IPS-18a (cell line): ENCODE measurements around the gene DDX54.

Experiments
- H3K27ac ChIP-seq: one replicate; pipeline ENCODE4 v1.5.1; 2013; ENCODE audit warnings: low read length
- H3K27me3 ChIP-seq: one replicate; pipeline ENCODE4 v1.6.1; 2013; ENCODE audit warnings: mild to moderate bottlenecking, low read length; ENCODE audit not compliant: control insufficient read depth, insufficient read depth
- H3K36me3 ChIP-seq: one replicate; pipeline ENCODE4 v1.6.1; 2013; ENCODE audit warnings: low read depth, low read length; ENCODE audit not compliant: control insufficient read depth
- H3K4me1 ChIP-seq: one replicate; pipeline ENCODE4 v1.6.1; 2013; ENCODE audit warnings: low read depth, low read length; ENCODE audit not compliant: control insufficient read depth
- H3K4me3 ChIP-seq: one replicate; pipeline ENCODE4 v1.5.1; 2013; ENCODE audit warnings: low read length
- H3K9ac ChIP-seq: one replicate; pipeline ENCODE4 v1.6.1; 2013; ENCODE audit warnings: mild to moderate bottlenecking, low read length, moderate library complexity
- H3K9me3 ChIP-seq: one replicate; pipeline ENCODE4 v1.6.1; 2013; ENCODE audit warnings: low read depth, low read length; ENCODE audit not compliant: control insufficient read depth

Gene DDX54

GRCh38 chr12:113181975-113182374, 3.3 kb downstream of the DDX54 start:
- peaks cover 40% of the 10 kb centered on the region for H3K36me3 ChIP-seq
- H3K27me3 ChIP-seq = no peaks in the 10 kb centered on the region
- no peak overlapping the region for H3K4me3 ChIP-seq
- H3K9ac ChIP-seq = no peak overlapping the region
- no peaks in the 10 kb centered on the region for H3K4me1 ChIP-seq
- H3K27ac ChIP-seq = no peak overlapping the region
- H3K9me3 ChIP-seq = no peaks in the 10 kb centered on the region

DNA sequence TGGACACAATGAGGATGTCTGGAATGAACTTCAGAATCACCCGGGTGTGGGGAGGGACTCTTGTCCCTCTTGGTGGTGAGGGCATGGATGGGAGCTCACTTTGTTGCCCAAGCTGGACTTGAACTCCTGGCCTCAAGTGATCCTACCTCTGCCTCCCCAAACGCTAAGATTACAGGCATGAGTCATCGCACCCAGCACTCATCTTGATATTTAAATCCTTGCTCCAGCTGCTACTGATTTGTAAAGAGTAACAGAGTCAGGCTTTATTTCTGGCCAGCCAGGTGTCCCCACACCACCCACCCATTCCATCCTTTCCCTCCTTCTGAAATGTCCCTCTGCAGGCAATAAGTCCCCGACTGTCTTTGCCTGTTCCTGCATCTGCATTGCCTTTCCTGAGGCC, 4.9 kb downstream of the DDX54 start:
- no peak overlapping the region for H3K27ac ChIP-seq
- no peaks in the 10 kb centered on the region for H3K4me1 ChIP-seq
- peaks cover 50% of the 10 kb centered on the region for H3K36me3 ChIP-seq
- H3K9ac ChIP-seq = no peak overlapping the region
- no peaks in the 10 kb centered on the region for H3K9me3 ChIP-seq
- H3K27me3 ChIP-seq = no peaks in the 10 kb centered on the region
- no peak overlapping the region for H3K4me3 ChIP-seq

DNA sequence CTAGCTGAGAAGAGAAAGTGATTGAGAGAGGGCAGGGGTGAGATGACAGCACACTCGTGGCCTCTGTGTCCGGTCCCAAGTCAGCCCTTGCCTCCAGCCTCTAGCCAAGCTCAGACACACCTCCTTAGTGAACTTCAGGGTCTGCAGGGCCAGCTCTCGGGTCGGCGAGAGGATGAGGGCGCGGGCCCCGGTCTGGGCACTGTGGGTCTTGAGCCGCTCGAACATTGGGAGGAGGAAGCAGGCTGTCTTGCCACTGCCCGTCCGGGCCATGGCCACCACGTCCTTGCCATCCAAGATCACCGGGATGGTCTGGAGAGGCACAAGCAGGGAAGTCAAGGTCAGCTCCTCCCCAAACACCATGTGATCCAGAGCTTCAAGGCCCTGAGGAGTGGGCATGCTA, 6.3 kb downstream of the DDX54 start:
- H3K27me3 ChIP-seq = no peaks in the 10 kb centered on the region
- no peaks in the 10 kb centered on the region for H3K9me3 ChIP-seq
- no peak overlapping the region for H3K4me3 ChIP-seq
- peaks cover 52% of the 10 kb centered on the region for H3K36me3 ChIP-seq
- no peak overlapping the region for H3K27ac ChIP-seq
- H3K9ac ChIP-seq = no peak overlapping the region
- no peaks in the 10 kb centered on the region for H3K4me1 ChIP-seq

GRCh38 chr12:113174461-113175384, 10.6 kb downstream of the DDX54 start:
- no peaks in the 10 kb centered on the region for H3K4me1 ChIP-seq
- no peak overlapping the region for H3K9ac ChIP-seq
- H3K27me3 ChIP-seq = no peaks in the 10 kb centered on the region
- no peak overlapping the region for H3K4me3 ChIP-seq
- no peaks in the 10 kb centered on the region for H3K9me3 ChIP-seq
- no peak overlapping the region for H3K27ac ChIP-seq
- H3K36me3 ChIP-seq = peaks cover 80% of the 10 kb centered on the region

GRCh38 chr12:113173081-113173698, 12.1 kb downstream of the DDX54 start:
- H3K4me3 ChIP-seq = no peak overlapping the region
- H3K36me3 ChIP-seq = peaks cover 76% of the 10 kb centered on the region
- H3K27ac ChIP-seq = no peak overlapping the region
- H3K9ac ChIP-seq = no peak overlapping the region
- H3K27me3 ChIP-seq = no peaks in the 10 kb centered on the region
- no peaks in the 10 kb centered on the region for H3K9me3 ChIP-seq
- H3K4me1 ChIP-seq = no peaks in the 10 kb centered on the region

GRCh38 chr12:113172185-113172584, 13.1 kb downstream of the DDX54 start:
- no peak overlapping the region for H3K27ac ChIP-seq
- no peaks in the 10 kb centered on the region for H3K9me3 ChIP-seq
- no peaks in the 10 kb centered on the region for H3K27me3 ChIP-seq
- H3K36me3 ChIP-seq = peaks cover 70% of the 10 kb centered on the region
- H3K4me1 ChIP-seq = no peaks in the 10 kb centered on the region
- no peak overlapping the region for H3K9ac ChIP-seq
- no peak overlapping the region for H3K4me3 ChIP-seq

GRCh38 chr12:113171543-113171942, 13.7 kb downstream of the DDX54 start:
- Histone ChIP-seq H3K9ac (no peak overlapping the region), H3K9me3 (no peaks in the 10 kb centered on the region), H3K27ac (no peak overlapping the region), H3K36me3 (peaks cover 69% of the 10 kb centered on the region), H3K4me3 (no peak overlapping the region), H3K27me3 (no peaks in the 10 kb centered on the region), H3K4me1 (no peaks in the 10 kb centered on the region)

DNA sequence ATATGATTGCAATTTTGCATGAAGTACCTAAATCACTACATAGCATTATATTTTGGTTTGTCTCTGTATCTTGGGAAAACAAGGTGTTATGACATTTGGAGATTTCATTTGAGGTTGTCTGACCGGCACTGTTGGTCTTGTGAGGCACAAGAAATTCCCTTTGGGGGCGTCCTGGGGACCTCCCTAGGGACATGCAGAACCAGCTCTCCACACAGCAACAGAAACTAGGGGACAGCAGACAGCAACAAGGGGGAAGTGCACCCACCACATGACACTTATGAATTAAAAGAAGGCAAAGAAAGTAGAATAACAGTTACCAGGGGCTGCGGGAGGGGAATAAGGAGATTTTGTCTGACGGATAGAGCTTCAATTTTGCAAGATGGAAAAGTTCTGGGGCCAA, 14.4 kb downstream of the DDX54 start:
- H3K27me3 ChIP-seq = no peaks in the 10 kb centered on the region
- H3K36me3 ChIP-seq = peaks cover 70% of the 10 kb centered on the region
- H3K9me3 ChIP-seq = no peaks in the 10 kb centered on the region
- no peaks in the 10 kb centered on the region for H3K4me1 ChIP-seq
- no peak overlapping the region for H3K27ac ChIP-seq
- no peak overlapping the region for H3K4me3 ChIP-seq
- no peak overlapping the region for H3K9ac ChIP-seq

DNA sequence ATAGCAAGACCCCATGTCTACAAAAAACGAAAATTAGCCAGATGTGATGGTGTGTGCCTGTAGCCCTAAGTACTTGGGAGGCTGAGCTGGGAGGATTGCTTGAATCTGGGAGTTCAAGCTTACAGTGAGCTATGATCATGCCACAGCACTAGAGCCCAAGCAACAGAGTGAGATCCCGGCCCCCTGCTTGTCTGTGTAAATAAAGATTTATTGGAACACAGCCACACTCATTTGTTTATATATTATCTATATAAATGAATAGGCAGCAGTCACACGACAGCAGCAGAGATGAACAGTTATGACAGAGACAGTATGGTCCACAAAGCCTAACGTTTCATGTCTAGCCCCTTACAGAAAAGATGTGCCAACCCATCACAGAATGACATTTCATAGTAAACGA, 14.8 kb downstream of the DDX54 start:
- H3K9me3 ChIP-seq = no peaks in the 10 kb centered on the region
- H3K27ac ChIP-seq = no peak overlapping the region
- H3K27me3 ChIP-seq = no peaks in the 10 kb centered on the region
- H3K4me3 ChIP-seq = no peak overlapping the region
- H3K9ac ChIP-seq = no peak overlapping the region
- H3K4me1 ChIP-seq = no peaks in the 10 kb centered on the region
- H3K36me3 ChIP-seq = peaks cover 74% of the 10 kb centered on the region

DNA sequence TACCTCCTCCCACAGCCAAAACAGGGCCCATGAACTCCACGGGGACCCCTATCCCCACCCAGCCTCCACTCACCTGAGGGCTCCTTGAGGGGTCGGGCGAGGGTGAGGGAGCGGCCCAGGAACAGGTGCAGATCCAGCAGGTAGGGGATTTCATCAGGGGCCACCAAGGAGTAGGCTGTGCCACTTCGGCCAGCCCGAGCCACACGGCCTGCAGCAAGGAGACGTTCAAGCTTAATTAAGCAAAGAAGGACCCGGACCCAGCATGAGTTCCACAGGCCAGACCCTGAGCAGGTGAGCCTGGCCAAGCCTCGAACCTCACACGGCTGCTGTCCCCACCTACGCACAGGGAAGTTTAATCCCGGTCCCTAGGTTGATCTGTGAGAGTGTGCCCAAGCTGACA, 15.6 kb downstream of the DDX54 start:
- no peaks in the 10 kb centered on the region for H3K9me3 ChIP-seq
- peaks cover 77% of the 10 kb centered on the region for H3K36me3 ChIP-seq
- no peak overlapping the region for H3K9ac ChIP-seq
- H3K27ac ChIP-seq = no peak overlapping the region
- H3K4me1 ChIP-seq = no peaks in the 10 kb centered on the region
- H3K27me3 ChIP-seq = no peaks in the 10 kb centered on the region
- no peak overlapping the region for H3K4me3 ChIP-seq

DNA sequence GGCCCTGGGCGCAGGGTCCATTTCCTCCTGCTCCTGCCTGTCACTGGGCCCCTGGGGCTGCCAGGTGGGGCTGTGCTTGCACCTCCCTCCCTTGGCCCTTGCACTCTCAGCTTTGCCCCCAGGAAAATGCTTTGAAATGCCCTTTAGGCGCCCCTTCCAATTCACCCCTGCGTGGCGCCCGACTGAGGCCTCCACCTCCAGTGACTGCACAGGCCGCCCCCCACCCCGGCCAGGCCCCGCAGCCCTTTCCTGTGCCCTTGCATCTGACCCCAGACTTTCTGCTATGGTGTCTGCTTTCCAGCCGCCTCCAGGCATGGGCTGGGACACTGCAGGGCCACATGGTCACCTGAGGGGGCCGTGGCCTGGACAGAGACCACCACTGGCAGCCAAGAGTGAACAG, 17.4 kb downstream of the DDX54 start:
- H3K27me3 ChIP-seq = no peaks in the 10 kb centered on the region
- no peak overlapping the region for H3K9ac ChIP-seq
- H3K4me3 ChIP-seq = no peak overlapping the region
- H3K27ac ChIP-seq = no peak overlapping the region
- H3K9me3 ChIP-seq = no peaks in the 10 kb centered on the region
- no peaks in the 10 kb centered on the region for H3K4me1 ChIP-seq
- peaks cover 68% of the 10 kb centered on the region for H3K36me3 ChIP-seq
